Parathyroid adenoma (tissue), 2 donors: ENCODE results near the gene TAB3.

ENCODE experiments used
- H2AFZ ChIP-seq: fragments of 300-600 bp; sonication (generic); one replicate; pipeline ENCODE4 v1.7.0; 2017; ENCODE audit warnings: antibody characterized with exemption, mild to moderate bottlenecking
- H3K27ac ChIP-seq: fragments of 300-600 bp; sonication (generic); one replicate; pipeline ENCODE4 v1.7.0; 2017
- H3K27me3 ChIP-seq: fragments of 300-600 bp; sonication (generic); one replicate; pipeline ENCODE4 v1.7.0; 2017; ENCODE audit warnings: low read length; ENCODE audit not compliant: control insufficient read depth, insufficient read depth
- H3K36me3 ChIP-seq: fragments of 300-600 bp; sonication (generic); one replicate; pipeline ENCODE4 v1.7.0; 2017; ENCODE audit warnings: low read length; ENCODE audit not compliant: control insufficient read depth, insufficient read depth
- H3K4me1 ChIP-seq: fragments of 300-600 bp; sonication (generic); one replicate; pipeline ENCODE4 v1.7.0; 2017; ENCODE audit warnings: control low read depth
- H3K4me2 ChIP-seq: fragments of 300-600 bp; sonication (generic); one replicate; pipeline ENCODE4 v1.7.0; 2017; ENCODE audit warnings: low read length
- H3K4me3 ChIP-seq: fragments of 300-600 bp; sonication (generic); one replicate; pipeline ENCODE4 v1.7.0; 2017; ENCODE audit warnings: low read depth, low read length
- H3K79me2 ChIP-seq: fragments of 300-600 bp; sonication (generic); one replicate; pipeline ENCODE4 v1.7.0; 2017; ENCODE audit warnings: control low read depth
- H3K9ac ChIP-seq: fragments of 300-600 bp; sonication (generic); one replicate; pipeline ENCODE4 v1.7.0; 2017; ENCODE audit warnings: mild to moderate bottlenecking
- H3K9me3 ChIP-seq: fragments of 300-600 bp; sonication (generic); one replicate; pipeline ENCODE4 v1.7.0; 2017; ENCODE audit warnings: low read length; ENCODE audit not compliant: control insufficient read depth
- TF ChIP-seq, protein P1 (sequence below): fragments of 300-600 bp; sonication (generic); IDR thresholded peaks from one replicate; pipeline ENCODE4 v1.7.0; 2017; ENCODE audit warnings: antibody characterized with exemption, mild to moderate bottlenecking
- donor health status: primary hyperparathyroidism.

The TAB3 gene

DNA sequence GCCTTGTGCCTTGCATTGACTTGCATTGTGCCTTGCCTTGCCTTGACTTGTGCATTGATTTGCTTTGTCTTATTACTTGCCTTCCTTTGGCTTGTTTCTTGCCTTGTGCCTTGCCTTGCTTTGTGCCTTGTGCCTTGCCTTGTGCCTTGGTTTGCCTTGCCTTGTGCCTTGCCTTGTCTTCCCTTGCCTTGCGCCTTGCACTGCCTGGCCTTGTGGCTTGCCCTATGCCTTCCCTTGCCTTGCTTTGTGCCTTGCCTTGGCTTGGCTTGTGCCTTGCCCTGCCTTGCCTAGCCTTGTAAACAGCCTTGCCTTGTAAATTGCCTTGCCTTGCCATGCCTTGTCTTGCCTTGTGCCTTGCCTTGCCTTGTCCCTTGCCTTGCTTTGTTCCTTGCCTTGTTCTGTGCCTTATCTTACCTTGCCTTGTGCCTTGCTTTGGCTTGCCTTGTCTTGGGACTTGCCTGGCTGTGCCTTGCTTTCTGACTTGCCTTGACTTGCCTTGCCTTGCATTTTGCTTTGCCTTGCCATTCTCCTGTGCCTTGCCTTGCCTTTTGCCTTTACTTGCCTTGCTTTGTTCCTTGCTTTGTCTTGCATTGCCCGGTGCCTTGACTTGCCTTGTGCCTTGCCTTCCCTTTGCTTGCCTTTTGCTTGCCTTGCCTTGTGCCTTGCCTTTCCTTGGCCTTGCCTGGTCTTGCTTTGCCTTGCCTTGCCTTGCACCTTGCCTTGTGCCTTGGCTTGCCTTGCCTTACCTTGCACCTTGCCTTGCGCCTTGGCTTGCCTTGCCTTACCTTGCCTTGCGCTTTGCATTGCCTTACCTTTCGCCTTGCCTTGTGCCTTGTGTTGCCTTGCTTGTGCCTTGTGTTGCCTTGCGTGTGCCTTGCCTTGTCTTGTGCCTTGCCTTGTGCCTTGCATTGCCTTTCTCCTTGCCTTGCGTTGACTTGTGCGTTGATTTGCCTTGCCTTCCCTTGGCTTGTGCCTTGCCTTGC, 97.5 kb downstream of the TAB3 start:
- H3K9ac ChIP-seq, result no peak overlapping the region
- H3K4me1 ChIP-seq, result no peaks in the 10 kb centered on the region
- H3K27ac ChIP-seq, result no peak overlapping the region
- no peak overlapping the region for H2AFZ ChIP-seq
- H3K4me2 ChIP-seq, result no peak overlapping the region
- no peaks in the 10 kb centered on the region for H3K27me3 ChIP-seq
- H3K79me2 ChIP-seq, result no peaks in the 10 kb centered on the region
- no peaks in the 10 kb centered on the region for H3K36me3 ChIP-seq
- H3K9me3 ChIP-seq, result no peaks in the 10 kb centered on the region
- H3K4me3 ChIP-seq, result no peak overlapping the region
- TF ChIP-seq, protein P1, sequence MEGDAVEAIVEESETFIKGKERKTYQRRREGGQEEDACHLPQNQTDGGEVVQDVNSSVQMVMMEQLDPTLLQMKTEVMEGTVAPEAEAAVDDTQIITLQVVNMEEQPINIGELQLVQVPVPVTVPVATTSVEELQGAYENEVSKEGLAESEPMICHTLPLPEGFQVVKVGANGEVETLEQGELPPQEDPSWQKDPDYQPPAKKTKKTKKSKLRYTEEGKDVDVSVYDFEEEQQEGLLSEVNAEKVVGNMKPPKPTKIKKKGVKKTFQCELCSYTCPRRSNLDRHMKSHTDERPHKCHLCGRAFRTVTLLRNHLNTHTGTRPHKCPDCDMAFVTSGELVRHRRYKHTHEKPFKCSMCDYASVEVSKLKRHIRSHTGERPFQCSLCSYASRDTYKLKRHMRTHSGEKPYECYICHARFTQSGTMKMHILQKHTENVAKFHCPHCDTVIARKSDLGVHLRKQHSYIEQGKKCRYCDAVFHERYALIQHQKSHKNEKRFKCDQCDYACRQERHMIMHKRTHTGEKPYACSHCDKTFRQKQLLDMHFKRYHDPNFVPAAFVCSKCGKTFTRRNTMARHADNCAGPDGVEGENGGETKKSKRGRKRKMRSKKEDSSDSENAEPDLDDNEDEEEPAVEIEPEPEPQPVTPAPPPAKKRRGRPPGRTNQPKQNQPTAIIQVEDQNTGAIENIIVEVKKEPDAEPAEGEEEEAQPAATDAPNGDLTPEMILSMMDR, result no peak

DNA sequence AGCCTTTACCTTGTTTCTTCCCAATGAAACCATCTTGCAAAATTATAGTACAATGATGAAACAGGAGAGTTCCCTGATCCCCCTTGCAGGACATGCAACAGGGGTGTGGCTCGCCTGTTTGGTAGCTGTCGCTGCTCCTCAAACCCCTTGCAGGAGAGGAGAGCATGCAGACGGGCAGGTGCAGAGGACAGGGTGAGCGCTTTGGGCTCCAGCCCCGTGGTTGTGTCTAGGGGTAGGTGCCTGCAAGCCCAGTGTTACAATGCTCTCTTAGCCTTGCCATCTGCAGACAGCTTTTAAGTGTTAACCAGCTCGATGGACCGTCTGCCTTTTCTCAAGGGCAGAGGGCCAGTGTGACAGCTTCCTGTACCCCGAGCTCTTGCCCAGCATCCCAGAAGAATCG, 102.0 kb downstream of the TAB3 start:
- Histone ChIP-seq H3K27ac (no peak overlapping the region), H3K36me3 (no peaks in the 10 kb centered on the region), H3K9me3 (no peaks in the 10 kb centered on the region), H3K27me3 (no peaks in the 10 kb centered on the region), H3K79me2 (no peaks in the 10 kb centered on the region), H3K9ac (no peak overlapping the region), H2AFZ (no peak overlapping the region), H3K4me2 (no peak overlapping the region), H3K4me3 (no peak overlapping the region), H3K4me1 (no peaks in the 10 kb centered on the region)
- TF ChIP-seq, protein P1, result no peak

DNA sequence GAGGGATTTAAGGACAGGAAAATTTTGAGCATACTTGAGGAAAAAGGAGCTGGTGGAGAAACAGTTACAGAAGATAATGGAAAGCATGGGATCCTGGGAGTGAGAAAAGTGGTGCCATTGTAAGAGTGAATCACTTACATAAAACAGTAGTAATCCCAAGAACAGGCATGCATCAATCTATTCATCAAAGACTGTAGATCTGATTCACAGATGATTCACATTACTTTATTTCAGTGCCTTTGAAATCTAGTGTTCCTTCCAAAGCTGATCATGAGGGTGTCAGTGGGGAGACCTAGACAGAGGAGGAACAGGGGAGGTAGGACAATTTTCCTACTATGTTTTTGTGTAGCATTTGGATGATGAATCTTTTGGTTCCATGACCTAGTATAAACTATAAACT, 102.7 kb downstream of the TAB3 start:
- Histone ChIP-seq H3K9ac (no peak overlapping the region), H3K27me3 (no peaks in the 10 kb centered on the region), H2AFZ (no peak overlapping the region), H3K27ac (no peak overlapping the region), H3K36me3 (no peaks in the 10 kb centered on the region), H3K4me2 (no peak overlapping the region), H3K9me3 (no peaks in the 10 kb centered on the region), H3K4me3 (no peak overlapping the region), H3K4me1 (no peaks in the 10 kb centered on the region), H3K79me2 (no peaks in the 10 kb centered on the region)
- TF ChIP-seq, protein P1, result no peak

GRCh38 chrX:30781711-30782444, 107.2 kb downstream of the TAB3 start:
- Histone ChIP-seq H3K4me2 (no peak overlapping the region), H2AFZ (no peak overlapping the region), H3K9me3 (no peaks in the 10 kb centered on the region), H3K9ac (no peak overlapping the region), H3K36me3 (no peaks in the 10 kb centered on the region), H3K4me3 (no peak overlapping the region), H3K27ac (no peak overlapping the region), H3K79me2 (no peaks in the 10 kb centered on the region), H3K27me3 (no peaks in the 10 kb centered on the region), H3K4me1 (no peaks in the 10 kb centered on the region)
- TF ChIP-seq, protein P1, result no peak
